GM21723 (cell line): Measurements from ENCODE around the gene HDAC10.

Source experiments
- ATAC-seq: cut with Tn5 transposase; IDR thresholded peaks from one replicate; pipeline ENCODE4 v1.9.1; 2021; ENCODE audit warnings: mild to moderate bottlenecking, moderate library complexity; ENCODE audit not compliant: unreplicated experiment

Gene HDAC10

DNA sequence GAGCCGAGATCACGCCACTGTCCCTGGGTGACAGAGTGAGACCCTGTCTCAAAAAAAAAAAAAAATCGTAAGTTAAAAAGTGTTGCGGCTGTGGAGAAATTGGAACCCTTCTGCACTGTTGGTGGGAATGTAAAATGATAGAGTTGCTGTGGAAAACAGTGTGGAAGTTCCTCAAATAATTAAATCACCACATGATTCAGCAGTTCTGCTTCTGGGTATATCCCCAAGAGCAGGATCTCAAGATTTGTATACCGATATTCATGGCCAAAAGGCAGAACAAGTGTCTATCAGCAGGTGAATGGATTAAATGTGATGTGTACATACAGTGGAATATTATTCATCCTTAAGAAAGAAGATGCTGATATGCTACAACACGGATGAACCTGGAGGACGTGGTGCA lies 46.5 kb downstream of the HDAC10 start:
- ATAC-seq, result no peak

DNA sequence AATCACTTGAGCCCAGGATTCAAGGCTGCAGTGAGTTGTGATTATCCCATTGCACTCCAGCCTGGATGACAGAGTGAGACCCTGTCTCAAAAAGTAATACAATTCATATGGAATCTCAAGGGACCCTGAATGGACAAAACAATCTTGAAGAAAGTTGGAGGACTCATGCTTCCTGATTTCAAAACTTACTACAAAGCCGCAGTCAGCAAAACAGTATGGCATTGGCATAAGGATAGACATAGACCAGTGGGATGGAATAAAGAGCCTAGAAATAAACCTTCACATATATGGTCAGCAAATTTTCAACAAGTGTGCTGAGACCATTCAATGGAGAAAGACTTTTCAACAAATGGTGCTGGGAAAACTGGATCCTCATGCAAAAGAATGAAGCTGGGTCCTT lies 47.8 kb downstream of the HDAC10 start:
- no peak for ATAC-seq

DNA sequence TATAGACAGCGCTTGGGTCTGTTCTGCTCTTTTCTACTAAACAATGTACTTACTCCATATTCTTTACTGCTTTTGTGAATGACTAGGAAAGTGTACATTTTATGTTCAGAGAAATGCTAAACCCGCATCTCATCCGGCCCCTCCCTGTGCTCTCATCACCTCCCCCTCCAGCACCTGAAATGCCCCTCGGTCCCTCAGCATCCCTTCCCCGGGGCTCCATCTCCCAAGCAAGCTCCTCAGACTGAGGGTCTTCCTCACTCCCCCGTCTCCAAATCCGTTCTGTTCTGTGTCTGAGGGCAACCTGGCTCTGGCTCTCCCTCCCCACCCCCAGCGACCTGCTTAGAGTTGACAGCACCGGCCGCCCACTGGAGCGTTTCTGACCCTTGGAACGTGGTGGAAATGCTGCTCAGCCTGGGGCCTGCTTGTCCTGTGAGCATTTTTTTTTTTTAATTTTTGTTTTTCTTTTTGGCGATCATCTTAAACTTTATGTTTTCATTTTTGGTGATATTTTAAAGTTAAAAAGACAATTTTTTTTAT lies 48.9 kb downstream of the HDAC10 start:
- ATAC-seq, result no peak

DNA sequence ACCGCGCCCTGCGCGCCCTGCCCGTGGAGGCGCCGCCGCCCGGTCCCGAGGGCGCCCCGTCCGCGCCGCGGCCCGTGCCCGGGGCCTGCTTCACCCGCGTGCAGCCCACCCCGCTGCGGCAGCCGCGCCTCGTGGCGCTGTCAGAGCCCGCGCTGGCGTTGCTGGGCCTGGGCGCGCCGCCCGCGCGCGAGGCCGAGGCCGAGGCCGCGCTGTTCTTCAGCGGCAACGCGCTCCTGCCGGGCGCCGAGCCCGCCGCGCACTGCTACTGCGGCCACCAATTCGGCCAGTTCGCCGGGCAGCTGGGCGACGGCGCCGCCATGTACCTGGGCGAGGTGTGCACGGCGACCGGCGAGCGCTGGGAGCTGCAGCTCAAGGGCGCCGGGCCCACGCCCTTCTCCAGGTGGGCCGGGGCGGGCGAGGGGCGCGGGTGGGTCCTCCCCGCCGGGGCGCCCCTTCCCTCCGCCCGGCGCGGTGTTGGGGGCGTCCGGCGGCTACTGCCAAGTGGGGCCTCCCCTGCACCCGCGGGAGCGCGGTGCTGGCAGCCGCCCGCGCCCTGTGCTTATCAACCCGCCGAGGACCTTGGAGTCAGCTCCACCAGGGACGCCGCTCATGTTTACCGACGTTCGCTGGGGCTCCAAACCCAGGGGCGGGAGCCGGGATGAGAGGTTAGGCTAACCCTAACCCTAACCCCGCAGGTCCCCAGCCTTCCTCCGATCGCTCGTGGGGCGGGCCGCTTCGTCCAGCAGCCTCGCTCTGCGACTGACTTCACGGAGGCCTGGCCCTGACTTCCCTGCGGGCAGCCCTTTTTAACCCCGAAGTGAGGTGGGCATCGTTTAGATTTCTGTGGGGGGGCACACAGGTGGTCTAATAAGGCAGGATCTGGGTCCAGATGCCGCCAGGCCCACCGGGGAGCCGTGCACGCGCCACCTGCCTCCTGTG lies 49.6 kb downstream of the HDAC10 start:
- peak; percentile 24 for ATAC-seq

DNA sequence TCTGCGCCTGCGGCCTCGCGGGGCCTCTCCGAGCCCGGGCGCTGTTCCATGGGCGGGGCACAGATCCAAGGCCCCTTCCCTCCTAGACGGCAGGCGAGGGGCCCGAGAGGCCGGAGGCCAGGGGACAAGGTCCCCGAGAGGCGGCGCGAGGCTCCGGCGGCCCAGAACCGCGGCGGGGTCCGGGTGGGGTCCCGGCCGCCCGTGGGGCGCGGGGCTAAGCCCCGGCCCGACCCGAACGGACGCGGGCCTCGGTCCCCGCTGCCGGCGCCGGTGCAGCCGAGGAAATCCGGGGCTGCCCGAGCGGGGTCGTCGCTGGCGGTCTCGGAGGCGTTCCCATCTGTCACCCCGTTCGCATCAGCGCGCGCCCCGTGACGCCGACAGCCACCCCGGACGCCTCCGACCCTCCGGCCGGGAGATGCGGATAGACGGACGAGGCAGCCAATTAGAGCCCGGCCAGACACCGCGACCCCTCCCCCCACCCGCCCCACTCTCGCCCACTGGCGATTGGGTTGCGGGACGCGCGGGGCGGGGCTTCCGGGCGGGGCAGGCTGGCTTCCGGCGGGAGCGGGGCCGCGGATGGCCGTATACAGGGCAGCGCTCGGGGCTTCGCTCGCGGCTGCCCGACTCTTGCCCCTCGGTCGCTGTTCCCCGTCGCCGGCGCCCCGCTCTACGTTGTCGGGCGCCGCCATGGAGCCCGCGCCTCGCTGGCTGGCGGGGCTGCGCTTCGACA lies 50.4 kb downstream of the HDAC10 start, which contains the start of gene SELENOO:
Gene SELENOO (plus strand): TSS at position 551 of the 730 bp plus-strand sequence. CDS start 26 bp downstream, at position 577.
- peak; percentile 65 for ATAC-seq

DNA sequence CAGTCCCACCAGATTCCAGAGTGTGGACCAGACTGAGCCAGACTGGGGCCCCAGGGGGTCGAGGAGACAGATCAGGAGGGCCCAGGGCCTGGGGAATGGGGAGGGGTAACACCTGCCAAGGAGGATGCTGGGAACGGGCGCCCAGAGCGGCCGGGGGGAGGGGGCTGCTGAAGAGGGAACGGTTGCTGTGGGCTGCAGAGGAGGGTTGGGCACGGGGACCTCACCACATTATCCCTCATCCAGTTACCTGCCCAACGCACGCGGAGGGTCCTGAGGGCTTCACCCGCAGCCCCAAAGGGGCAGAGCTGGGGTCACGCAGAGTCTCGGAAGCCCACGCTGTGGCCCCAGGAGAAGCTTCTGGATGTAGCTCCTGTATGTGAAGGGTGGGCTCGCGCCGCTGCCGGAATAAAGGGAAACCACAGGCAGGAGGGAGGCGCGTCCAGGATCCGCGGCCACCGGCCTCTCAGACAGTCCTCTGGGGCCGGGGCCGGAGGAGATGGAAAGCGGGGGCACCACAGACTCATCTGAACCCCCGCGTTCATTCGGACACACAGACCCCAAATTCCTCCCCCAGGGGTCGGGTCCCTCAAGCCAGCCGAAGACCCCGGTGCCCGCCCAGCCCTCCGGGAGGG lies 51.1 kb downstream of the HDAC10 start:
- ATAC-seq, result no peak

DNA sequence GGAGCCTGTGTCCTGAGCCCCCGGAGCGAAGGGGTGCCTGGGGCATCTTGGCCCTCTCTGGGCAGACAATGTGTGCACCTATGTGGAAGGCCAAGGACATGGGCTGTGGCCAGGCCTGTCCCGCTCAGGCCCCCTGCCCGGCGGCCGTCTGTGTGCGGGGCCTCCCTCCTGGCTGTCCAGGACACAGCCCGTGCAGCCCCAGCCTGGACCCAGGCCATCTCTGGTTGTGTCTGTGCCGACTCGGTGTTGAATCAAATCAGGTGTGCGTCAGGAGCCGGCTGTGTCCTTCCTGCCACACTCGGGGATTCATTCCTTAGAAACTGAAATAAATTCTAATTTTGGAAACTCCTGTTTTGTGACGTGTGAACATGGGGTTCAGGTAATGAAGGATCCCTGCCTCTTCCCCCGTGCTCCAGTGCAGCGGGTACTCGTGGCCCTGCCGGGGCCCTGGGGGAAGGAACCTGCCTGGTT lies 51.8 kb downstream of the HDAC10 start:
- ATAC-seq, result no peak

DNA sequence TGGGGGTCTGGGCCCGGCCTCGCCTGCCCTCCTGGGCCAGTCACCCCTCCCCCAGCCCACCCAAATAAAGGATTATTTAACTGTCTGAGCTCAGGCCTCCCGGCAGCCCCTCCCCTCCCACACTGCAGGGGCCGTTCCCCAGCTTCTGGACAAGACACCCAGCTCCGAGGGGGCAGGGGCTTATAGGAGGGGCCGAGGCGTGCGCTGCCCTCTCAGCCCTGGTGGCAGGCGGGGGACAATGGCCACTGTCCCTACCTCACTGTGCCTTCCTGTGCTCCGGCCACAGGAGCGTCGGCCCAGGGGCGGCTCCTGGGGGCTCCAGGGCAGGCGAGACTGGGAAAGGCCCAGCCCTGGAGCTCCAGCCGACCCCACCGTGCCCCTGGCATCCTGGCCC lies 52.4 kb downstream of the HDAC10 start:
- ATAC-seq, result no peak

DNA sequence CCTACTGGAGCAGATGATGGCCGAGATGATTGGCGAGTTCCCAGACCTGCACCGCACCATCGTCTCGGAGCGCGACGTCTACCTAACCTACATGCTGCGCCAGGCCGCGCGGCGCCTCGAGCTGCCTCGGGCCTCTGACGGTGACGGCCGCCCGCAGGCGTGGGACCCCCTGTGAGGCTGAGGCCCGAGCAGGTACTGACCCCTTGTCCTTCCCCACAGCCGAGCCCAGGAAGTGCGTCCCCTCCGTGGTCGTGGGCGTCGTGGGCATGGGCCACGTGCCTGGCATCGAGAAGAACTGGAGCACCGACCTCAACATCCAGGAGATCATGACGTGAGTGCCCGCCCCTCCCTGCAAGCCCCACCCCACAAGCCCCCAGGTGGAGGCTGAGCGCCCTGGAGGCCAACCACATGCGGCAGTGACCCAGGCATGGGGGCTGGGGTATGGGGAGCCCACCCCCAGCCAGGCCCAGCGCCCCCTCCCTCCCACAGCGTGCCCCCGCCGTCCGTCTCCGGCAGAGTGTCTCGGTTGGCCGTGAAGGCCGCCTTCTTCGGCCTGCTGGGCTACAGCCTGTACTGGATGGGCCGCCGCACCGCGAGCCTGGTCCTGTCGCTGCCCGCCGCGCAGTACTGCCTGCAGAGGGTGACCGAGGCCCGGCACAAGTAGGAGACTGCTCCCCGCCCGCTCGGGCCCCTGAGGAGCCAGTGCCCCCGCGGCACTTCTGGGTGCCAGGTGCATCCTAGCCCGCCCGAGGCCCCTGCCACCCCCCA lies 53.0 kb downstream of the HDAC10 start:
- ATAC-seq, result no peak

DNA sequence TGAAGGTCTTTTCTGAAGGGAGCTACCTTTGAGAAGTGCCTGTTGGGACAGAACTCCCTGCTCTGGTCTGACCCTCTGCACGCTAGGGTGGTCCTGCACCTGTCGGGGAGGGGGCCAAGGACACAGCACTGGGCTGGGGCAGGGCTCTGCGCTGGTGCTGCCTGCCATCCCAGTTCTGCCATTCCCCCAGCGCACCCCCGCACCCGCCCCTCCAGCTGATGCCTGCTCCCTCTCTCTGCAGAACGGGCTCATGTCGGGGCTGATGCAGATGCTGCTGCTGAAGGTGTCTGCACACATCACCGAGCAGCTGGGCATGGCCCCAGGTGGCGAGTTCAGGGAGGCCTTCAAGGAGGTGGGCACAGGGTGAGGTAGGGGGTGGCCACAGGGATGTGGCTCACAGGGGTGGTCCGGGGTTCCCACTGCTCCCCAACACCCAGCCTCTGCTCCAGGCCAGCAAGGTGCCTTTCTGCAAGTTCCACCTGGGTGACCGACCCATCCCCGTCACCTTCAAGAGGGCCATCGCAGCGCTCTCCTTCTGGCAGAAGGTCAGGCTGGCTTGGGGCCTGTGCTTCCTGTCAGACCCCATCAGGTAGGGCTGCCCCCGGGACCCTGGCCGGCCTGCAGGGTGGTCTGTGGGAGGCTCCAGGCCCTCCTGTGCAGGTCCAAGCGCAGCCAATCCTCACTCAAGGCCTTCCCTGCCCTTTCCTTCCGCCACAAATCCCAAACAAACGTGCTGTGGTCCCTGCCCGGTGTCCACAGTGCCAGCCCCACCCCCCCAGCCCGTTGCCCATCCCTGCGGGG lies 53.9 kb downstream of the HDAC10 start:
- no peak for ATAC-seq

DNA sequence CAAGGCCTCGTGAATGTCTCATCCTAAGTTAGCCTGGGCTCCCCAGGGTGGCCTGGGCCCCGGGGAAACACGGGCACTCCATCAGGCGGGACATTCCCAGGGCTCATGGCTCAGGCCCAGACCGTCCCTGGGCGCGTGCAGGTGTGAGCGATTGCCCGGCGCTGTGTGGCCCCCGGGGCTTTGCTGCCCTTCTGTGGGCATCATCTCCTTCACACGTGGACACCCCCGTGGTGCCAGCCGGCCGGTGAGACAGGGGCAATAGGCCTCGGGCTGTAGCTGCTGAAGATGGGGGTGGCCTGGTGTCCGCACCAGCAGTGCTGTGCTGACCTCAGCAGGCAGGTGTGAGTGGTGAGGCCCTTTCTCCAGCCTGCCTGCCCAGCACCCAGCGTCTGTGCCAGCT lies 54.8 kb downstream of the HDAC10 start:
- no peak for ATAC-seq
